ENCODE results near the gene DCC.

GRCh38 chr18:53496028-53496427 lies 1156.0 kb downstream of the DCC start:
- TF ChIP-seq EZH2phosphoT487 (IDR thresholded peaks at IDR 0.05; ENCODE audit: borderline replicate concordance, low read depth) (no peak), POLR2AphosphoS5 (IDR thresholded peaks at IDR 0.05; ENCODE audit: low read depth, low read length) (no peak)
- TF ChIP-seq, protein P1, sequence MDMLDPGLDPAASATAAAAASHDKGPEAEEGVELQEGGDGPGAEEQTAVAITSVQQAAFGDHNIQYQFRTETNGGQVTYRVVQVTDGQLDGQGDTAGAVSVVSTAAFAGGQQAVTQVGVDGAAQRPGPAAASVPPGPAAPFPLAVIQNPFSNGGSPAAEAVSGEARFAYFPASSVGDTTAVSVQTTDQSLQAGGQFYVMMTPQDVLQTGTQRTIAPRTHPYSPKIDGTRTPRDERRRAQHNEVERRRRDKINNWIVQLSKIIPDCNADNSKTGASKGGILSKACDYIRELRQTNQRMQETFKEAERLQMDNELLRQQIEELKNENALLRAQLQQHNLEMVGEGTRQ (IDR thresholded peaks at IDR 0.05; ENCODE audit: borderline replicate concordance, low read depth, low read length), result no peak
